AG04450 (cell line): Measurements from ENCODE around the gene TRIM26. TPM values are rescaled to one million over a fixed set of nuclear protein-coding genes. Genes with fewer than 3 reads are reported as not detected.
"Not testable (repeated sequence)": the region's sequence is repeated elsewhere in the genome, so short reads cannot be mapped to it uniquely, and the experiment has no call there.

ENCODE experiments used
- CTCF ChIA-PET: fragments of 300-600, 350-600 bp; formaldehyde crosslinking; extraction: SDS; loops from one replicate; lab custom pipeline; 2022; ENCODE audit warnings: antibody characterized with exemption, inconsistent platforms; lab: Charles Lee
- POLR2A ChIA-PET: fragments of 350-600 bp; formaldehyde crosslinking; extraction: SDS; loops from one replicate; lab custom pipeline; 2021; ENCODE audit warnings: antibody characterized with exemption, inconsistent platforms; lab: Yijun Ruan, JAX
- DNase-seq: peaks from one replicate; pipeline ENCODE4 v3.0.0-alpha.2; 2011; ENCODE audit warnings: low read depth, low spot score
- H3K27ac ChIP-seq: one replicate; pipeline ENCODE4 v1.5.1; 2012; ENCODE audit warnings: low read depth, low read length, control low read depth
- H3K27me3 ChIP-seq: one replicate; pipeline ENCODE4 v1.6.0; 2012; ENCODE audit warnings: low read length; ENCODE audit not compliant: control insufficient read depth, insufficient read depth
- H3K4me3 ChIP-seq: 2 replicates; pipeline ENCODE4 v1.5.1; 2011; ENCODE audit warnings: mild to moderate bottlenecking, low read depth, low read length, control low read depth
- H3K9me3 ChIP-seq: 2 replicates; pipeline ENCODE4 v1.5.1; 2012; ENCODE audit warnings: low read length; ENCODE audit not compliant: control insufficient read depth, insufficient read depth
- CTCF ChIP-seq: IDR thresholded peaks from 2 replicates; pipeline ENCODE4 v1.5.1; 2011; ENCODE audit warnings: low read depth, low read length, control low read depth, inconsistent platforms
- polyA plus RNA-seq: library from polyadenylated mRNA; depleted of rRNA; stranded (reverse); fragments of >200 nt; gene quantifications from 2 replicates; pipeline ENCODE4 v1.2.3, GENCODE V29; 2011

Gene TRIM26
- polyA plus RNA-seq, 1 experiment = 22.7 TPM

- no peak for DNase-seq
- CTCF ChIA-PET = no interaction called here
- Histone ChIP-seq H3K9me3 (no peaks in the 10 kb centered on the region; the same call in 1 of the 2 replicates), H3K27me3 (peaks cover 55% of the 10 kb centered on the region), H3K4me3 (no peak overlapping the region), H3K27ac (no peak overlapping the region)
- no peak for TF ChIP-seq CTCF
- POLR2A ChIA-PET = no interaction called here
Measured at GRCh38 chr6:30167101-30167500, 46.1 kb downstream of the TRIM26 start.

GRCh38 chr6:30165238-30165637 is 48.0 kb downstream of the TRIM26 start:
- POLR2A ChIA-PET, H3K9me3 ChIP-seq, H3K4me3 ChIP-seq, H3K27ac ChIP-seq, DNase-seq: not testable (repeated sequence)
- CTCF ChIA-PET = interaction anchor here (0.7 kb wide), 1 partner anchor 1422 kb away, joined by 3 read pairs; no protein-coding TSS in a partner anchor
- H3K27me3 ChIP-seq = peaks cover 40% of the 10 kb centered on the region

GRCh38 chr6:30164714-30165113 is 48.5 kb downstream of the TRIM26 start:
- no peak for TF ChIP-seq CTCF
- no peak for DNase-seq
- Histone ChIP-seq H3K9me3 (no peaks in the 10 kb centered on the region; the same call in 1 of the 2 replicates), H3K27ac (no peak overlapping the region), H3K4me3 (no peak overlapping the region), H3K27me3 (peaks cover 41% of the 10 kb centered on the region)
- CTCF ChIA-PET = no interaction called here
- POLR2A ChIA-PET = no interaction called here

- POLR2A ChIA-PET = no interaction called here
- DNase-seq = no peak
- H3K9me3 ChIP-seq = no peaks in the 10 kb centered on the region; the same call in 1 of the 2 replicates
Measured at GRCh38 chr6:30163918-30164654, 49.1 kb downstream of the TRIM26 start.

GRCh38 chr6:30163090-30163917 is 49.9 kb downstream of the TRIM26 start, which contains the start of gene TRIM15:
Gene TRIM15, plus strand, starts transcription at chr6:30163546. Its CDS starts 139 bp downstream, at chr6:30163685.
- no peak within 1 kb of the TSS for H3K27ac ChIP-seq
- no peak for DNase-seq
- H3K4me3 ChIP-seq = no peak within 1 kb of the TSS
- ChIA-PET POLR2A (no interaction called here), CTCF (no interaction called here)
- no peaks in the 10 kb centered on the region; the same call in 1 of the 2 replicates for H3K9me3 ChIP-seq
- H3K27me3 ChIP-seq = peaks cover 29% of the 10 kb centered on the region
- TF ChIP-seq CTCF = no peak

More at GRCh38 chr6:30163918-30164654, 49.1 kb downstream of the TRIM26 start:
- CTCF ChIA-PET = no interaction called here
- H3K4me3 ChIP-seq = no peak overlapping the region
- H3K27me3 ChIP-seq = peaks cover 36% of the 10 kb centered on the region
- no peak overlapping the region for H3K27ac ChIP-seq
- TF ChIP-seq CTCF = no peak
